SK-MEL-5 (cell line): ENCODE data around the gene SMG6. TPM values are rescaled to one million over a fixed set of nuclear protein-coding genes. Genes with fewer than 3 reads are reported as not detected.

Experiments
- DNase-seq: peaks from one replicate; pipeline ENCODE4 v3.0.0-alpha.2; 2016; ENCODE audit warnings: low read depth, low spot score
- in situ Hi-C: cut with HindIII; loops from 2 replicates; pipeline ENCODE4 v1.10.0; 2016; ENCODE audit warnings: low sequenced_read_pairs, high pct_unique_total_duplicates, low pct_unique_long_range_greater_than_20kb
- total RNA-seq: library from RNA; depleted of rRNA; stranded (reverse); fragments of >200 nt; shearing (Covaris generic); gene quantifications from 2 replicates; pipeline ENCODE4 v1.2.3, GENCODE V29; 2014

SMG6 gene
- total RNA-seq, 1 experiment from 2014 or later = 10.0 TPM

DNA sequence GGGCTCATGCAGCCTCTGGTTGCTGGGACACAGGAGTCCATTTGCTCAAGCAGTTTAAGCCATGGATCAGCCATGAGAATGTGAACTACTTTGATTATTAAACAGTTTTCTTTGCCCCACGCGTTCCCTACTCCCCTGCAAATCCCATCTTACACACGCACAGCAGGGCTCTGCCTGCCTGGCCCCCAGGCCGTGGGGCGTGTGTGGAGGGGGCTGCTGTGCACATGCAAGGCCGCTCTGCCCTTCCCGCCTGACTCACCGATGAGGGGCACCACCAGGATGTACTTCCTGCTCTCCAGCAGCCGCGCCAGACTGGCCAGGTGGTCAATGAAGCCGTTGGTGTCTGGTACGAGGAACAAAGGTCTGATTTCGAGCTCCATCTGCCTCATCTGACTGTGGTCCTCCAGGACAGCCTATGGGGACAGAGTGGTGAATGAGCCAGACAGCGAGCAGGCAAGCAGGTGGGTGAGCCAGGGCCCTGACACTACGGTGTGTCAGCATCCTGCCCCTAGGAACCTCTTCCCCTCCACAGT, 235.0 kb downstream of the SMG6 start:
- in situ Hi-C loops = no loop called here

DNA sequence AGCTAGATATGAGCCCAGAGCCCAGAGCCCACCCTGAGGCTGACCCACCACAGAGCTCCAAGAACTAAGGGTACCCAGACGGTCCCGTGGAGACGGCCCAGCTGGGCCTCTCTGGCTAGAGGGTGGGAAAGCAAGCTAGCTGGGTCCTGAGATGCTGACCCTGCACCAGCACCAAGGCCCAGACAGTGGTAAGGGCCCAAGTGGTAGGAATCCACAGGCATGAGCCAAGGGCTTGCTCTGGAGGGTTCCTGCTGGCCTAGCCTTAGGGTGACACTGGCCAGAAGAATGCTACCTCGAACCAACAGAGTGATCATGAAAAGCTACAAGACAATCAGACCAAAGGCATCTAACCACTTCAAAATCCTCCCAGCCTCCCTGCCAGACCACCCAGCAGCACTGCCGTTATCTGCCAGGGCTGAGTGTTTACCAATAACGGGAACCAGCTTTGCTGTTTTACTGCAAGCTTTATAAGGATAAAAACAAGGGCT, 235.5 kb downstream of the SMG6 start:
- in situ Hi-C loops = no loop called here
- no peak for DNase-seq

More for the DNA sequence above, 235.0 kb downstream of the SMG6 start:
- no peak for DNase-seq

DNA sequence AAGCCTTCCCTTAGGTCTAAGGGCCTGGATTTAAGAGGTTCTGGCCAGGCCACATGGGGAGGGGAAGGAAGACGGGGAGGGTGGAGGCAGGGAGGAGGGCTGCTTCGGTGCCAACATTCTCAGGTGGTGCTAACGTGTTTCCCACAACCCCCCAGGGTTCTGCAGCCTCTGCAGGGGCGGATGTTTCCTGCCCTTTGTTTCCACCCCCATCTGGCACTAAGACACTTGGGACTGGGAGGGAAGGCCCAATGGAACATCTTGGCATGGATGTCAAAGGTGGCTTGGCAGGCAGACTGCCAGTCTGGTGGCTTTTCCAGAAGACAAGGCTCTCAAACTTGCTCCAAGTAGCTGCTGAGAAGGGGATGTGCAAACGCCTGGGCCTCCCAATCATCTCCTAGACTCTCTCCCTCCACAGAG, 236.0 kb downstream of the SMG6 start:
- in situ Hi-C loops = no loop called here
- no peak for DNase-seq

DNA sequence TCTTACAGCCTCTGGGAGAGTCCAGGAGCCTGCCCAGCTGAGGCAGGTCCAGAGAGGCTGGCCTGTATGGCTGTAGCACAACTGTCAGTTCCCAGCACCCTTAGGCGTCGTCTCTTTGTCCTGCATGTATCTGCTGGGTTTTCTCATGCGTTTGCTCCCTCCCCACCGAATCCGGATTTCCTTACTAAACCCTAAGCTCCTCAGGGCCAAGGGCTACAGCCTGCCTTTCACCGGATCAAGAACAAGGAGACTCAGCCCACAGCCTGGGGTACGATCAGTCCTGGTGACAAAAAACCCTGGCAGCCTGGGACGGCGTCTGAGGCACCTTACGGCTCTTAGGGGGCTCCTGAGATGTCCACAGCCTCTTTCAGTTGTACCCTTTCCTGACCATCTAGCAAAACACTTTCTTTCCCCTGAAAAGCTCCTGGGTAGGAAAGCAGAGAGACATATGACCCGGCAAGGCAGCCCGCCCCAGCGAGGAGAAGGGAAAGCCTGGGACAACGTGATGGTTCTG, 236.5 kb downstream of the SMG6 start:
- in situ Hi-C loops = no loop called here
- no peak for DNase-seq

DNA sequence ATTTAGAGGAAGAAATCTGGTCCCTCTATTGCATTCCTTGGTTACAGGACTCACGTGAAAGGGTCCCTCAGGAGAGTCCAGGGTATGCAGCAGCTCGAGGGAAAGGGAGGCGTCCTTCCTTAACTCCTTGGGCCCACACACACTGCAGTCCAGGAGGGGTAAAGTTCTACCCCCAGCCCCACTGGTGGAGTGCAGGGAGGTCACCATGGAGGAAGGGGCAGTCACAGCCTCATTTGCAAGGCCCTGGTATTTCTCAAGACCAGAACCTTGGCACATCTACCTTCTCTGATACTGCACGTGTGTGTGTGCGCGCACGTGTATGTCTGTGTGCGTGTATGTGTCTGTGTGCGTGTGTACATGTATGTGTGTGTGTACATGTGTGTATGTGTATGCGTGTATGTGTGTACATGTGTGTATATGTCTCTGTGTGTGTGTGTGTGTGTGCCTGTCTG, 237.6 kb downstream of the SMG6 start:
- in situ Hi-C loops = no loop called here
- DNase-seq = no peak

DNA sequence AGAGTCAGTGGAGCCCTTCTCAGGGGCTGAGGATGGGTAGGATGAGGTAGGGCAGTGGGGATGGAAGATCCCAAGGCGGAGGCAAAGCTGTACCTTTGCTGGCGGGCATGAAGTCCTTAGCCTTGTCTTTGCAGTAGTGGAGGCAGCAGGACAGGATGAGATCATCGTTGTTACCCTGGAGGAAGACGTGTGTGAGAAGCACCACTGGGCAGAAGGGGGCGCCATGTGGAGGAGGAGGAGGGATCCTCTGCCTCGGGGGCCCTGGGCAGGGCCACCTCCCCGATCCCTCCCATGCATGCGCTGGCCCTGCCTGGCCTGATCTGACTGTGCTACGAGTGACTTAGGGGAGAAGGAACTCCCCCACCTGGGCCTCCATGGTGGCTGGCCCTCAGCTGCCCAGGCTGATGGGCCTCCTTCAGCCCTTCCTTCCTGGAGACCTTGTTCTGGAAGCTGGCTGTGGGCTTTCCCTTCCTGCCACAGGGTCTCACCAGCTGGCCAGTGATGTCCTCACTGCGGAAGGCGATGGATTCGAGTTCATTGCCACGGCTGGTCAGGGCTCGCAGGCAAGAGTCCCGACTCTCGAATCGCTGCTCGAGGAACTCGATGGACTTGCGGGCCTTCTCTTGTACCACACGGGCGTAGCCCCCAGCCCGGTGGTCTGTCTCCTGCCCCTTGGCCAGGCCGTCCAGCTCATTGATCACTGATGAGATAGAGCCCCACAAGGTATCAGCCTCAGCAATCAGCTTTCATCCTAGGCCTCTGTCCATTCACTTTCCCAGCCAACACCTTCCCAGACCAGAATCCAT, 238.4 kb downstream of the SMG6 start:
- in situ Hi-C loops = no loop called here
- DNase-seq = peak; percentile 68

DNA sequence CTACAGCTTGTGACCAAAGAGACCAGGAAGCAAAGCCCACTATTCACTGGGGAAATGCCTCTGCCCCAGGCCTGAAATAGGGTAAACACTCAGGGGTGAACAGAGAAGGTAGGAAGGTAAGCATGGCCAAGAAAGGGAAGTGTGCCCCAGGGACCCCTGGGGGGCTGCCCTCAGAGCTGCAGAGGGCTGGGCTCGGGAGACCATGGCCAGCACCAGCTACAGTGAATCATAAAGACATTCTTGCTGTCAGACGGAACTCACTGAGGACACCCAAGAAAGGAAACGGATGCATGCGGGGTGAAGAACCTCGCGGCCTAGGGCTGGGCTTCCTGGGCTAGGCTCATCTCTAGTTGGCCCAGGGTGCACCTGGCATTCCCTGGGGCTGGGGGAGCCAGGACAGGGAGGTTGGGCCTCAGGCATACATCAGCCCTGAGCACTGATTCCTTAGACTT, 239.0 kb downstream of the SMG6 start:
- DNase-seq = no peak
- in situ Hi-C loops = no loop called here

DNA sequence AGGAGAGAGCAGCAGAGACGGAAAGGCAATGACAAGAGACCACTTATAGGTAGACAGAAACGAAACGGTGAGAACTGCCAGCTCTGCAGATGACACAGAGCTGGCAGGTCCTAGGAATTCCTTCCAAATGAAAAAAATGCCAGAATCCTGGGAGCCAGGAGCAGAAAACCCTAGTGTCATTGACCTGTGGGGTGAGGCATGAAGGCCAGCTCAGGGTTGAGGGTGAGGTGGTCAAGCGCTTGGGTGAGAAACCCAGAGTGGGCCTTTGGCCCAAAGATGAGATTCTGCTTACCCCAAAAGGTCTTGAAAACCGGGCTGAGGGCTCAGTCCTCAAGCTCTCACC, 239.5 kb downstream of the SMG6 start:
- in situ Hi-C loops = no loop called here
- DNase-seq = no peak

DNA sequence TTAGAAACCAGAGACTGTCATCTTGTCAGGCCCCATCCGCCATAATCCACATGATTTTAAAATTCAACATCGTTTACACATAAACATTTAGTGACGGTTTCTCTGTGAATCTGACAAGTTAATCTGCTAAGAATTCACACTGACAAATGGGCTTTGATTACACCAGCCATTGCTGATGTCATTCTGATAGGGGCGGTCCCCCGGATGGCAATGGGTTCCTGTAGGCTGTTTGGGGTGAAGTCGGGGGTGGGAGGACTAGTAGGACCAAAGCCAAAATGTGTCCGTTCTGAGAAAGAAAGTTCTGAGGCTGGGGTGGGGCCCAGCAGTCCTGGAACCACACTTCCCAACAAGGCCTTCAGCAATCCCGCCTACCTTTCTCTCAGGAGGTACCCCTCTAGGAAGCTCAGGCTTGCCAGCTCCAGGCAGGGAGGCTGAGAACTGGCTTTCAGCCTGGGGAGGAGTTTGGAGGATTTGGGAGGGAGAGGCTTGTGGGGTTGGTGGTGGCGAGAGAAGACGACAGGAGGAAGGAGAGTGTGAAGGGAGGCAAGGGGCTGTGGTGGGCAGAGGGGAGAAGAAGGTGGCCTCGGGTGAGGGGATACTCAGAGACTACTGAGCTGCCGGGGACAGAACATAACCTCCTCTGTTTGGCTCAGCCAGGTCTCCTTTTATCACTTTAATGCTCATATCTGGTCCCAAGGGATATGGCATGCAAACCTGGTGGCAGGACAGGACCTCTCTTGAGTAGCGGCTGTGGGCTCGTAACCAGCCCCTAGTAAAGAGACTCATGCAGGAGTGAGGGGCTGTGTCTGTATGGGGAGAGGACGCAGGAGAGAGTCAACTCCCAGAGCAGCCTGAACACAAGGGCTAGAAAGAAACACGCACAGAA, 240.1 kb downstream of the SMG6 start:
- no peak for DNase-seq
- in situ Hi-C loops = no loop called here

DNA sequence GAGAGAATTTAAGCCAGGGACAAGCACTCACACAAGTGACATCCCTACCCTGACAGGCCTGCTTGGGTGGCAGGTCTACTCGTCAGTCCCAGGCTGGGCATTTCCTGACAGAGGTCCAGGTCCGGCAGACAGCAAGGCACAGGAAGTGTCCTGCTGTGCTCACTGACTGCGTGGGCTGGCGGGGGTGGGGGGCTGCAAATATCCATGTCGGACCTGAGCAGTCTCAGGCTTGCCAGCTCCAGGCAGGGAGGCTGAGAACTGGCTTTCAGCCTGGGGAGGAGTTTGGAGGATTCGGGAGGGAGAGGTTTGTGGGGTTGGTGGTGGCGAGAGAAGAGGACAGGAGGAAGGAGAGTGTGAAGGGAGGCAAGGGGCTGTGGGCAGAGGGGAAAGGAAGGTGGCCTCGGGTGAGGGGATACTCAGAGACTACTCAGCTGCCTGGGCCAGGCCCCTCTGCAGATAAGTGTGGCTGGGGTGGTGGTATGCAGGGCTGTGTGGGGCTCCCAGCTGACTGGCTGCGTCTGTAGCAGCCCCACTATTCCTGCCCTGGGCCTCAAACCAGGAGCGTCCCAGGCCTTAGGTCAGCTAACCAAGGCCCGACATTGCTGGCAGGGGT, 240.9 kb downstream of the SMG6 start:
- in situ Hi-C loops = no loop called here
- DNase-seq = no peak

- DNase-seq = no peak
- in situ Hi-C loops = no loop called here
Measured at GRCh38 chr17:2061441-2061958, 242.1 kb downstream of the SMG6 start.

DNA sequence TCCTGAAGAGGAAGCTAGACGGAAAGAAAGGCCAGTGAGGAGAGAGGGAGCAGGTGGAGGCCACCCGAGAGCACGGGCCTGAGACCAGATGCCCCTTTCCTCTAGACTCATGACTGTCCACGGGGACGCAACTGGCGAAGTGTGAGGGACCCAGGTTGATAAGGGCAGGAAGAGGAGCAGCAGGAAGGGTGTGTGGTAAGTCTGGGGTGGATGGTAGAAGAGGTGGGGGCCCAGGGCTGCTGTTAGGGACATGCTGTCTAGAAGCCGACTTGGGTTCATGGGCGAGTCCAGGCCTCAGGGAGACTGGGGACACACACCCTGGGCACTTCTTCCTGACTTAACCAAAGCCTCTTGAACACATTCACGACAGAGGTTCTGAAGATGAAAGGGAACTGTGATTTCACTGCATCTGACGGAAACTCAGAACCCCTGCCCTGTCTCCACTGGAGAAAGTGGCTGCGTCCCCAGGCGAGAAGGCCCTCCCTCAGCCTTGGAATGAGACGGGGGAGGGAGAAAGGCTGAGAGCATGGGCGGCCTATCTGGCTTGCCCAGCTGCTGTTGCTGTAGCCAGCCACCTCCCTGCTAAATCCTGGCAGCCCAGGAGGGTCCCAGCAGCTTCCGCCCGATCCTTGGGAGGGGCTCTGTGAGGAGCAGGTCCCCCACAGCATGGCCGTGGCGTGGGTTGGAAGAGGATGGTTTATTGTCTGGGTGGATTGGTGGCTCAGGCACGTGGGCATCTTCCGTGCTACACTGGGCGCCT, 242.7 kb downstream of the SMG6 start:
- in situ Hi-C loops = no loop called here
- DNase-seq = no peak

GRCh38 chr17:2060385-2060658, 243.3 kb downstream of the SMG6 start:
- in situ Hi-C loops = no loop called here
- DNase-seq = no peak

DNA sequence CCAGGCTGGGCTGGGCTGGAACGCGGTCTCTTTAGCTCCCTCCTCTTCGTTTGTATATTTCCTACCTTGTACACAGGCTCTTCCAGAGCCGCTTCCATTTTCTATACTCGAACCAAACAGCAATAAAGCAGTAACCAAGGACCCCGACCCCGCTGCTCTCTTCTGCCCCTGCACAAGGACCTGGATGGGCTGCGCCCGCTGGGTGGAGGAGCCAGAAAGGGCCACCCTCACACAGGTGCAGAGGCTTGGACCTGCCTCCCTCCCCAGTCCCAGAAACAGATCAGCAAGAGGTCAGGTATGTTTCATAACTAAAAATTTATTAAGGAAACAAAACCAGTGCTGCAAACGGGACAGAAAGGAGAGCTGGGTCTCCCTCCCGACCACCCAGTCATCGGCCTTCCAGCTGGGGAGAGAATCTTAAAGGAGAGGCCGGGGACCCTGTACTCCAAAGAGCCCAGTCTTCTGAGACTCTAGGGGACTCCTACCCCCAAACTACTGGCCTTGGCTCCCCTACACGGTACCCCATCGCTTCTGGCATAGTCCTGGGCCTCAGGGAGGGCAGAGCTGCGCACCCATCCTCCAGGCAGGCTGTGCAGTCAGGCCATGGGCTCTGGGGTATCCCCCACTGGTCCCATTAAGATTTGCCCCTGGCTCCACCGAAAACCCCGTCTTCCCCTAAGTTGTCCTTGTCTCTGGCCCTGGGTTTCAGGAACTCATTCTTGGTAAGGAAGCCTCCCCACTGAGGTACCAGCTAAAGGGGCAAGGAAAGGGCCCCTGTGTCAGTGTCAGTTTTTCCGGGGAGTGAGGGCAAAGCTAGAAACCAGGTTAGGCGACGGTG, 243.8 kb downstream of the SMG6 start:
- in situ Hi-C loops = no loop called here
- no peak for DNase-seq

DNA sequence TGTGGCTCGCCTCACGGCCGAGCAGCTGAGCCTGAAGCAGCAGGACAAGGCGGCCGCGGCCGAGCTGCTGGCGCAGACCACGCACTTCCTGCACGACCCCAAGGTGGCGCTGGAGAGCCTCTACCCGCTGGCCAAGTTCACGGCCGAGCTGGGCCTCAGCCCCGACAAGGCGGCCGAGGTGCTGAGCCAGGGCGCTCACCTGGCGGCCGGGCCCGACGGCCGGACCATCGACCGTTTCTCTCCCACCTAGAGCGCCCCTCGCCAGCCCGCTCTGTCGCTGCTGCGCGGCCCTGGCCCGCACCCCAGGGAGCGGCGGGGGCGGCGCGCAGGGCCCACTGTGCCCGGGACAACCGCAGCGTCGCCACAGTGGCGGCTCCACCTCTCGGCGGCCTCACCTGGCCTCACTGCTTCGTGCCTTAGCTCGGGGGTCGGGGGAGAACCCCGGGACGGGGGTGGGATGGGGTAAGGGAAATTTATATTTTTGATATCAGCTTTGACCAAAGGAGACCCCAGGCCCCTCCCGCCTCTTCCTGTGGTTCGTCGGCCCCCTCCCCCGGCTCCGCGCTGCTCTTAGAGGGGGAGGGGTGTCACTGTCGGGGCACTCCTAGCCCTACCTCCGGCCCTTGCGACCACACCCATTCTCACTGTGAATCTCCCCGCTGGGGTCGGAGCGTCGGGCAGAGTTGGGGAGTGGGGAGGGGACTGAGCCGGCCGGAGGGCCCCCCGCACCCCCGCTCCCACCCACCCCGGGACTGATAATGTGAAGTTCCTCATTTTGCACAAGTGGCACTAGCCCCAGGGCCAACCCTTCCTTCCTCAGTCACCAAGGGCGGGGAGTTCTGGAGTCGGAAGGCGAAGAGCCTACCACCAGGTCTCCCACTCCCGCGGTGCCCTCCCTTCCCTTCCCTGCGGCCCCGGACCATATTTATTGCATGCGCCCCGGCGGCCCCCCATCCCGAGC, 244.7 kb downstream of the SMG6 start:
- no peak for DNase-seq
- in situ Hi-C loops = no loop called here
